ENCODE data around the gene FBLN1.

Gene FBLN1

DNA sequence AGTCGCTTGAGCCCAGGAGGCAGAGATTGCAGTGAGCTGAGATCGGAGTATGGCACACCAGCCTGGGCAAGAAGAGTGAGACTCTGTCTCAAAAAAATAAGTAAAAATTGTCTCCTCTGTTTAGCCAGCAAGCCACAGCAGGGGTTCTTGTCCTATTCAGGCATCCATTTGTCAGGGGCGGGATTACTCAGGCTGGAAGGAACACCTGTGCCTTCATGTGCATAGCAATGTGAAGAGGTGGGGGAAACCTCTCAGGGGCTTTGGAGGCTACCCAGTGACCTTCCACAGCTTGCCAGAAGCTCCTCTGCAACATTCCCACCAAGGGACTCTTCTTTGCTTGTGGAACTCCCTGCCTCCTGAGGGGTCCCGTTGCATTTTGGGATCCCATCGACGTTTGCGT is 63.3 kb downstream of the FBLN1 start:
- H2AFZ ChIP-seq, result no peak overlapping the region
- TF ChIP-seq CTCF (IDR thresholded peaks at IDR 0.05), result no peak
- H3K9me3 ChIP-seq (ENCODE audit: control insufficient read depth, low read length), result no peaks in the 10 kb centered on the region
- H3K36me3 ChIP-seq (ENCODE audit: control insufficient read depth, insufficient read depth, low read length), result no peaks in the 10 kb centered on the region
- no peaks in the 10 kb centered on the region for H3K79me2 ChIP-seq
- H3K27me3 ChIP-seq (ENCODE audit: control insufficient read depth, insufficient read depth, low read length), result no peaks in the 10 kb centered on the region
- no peak overlapping the region for H3K4me3 ChIP-seq (ENCODE audit: low read depth, low read length)
- no peak overlapping the region for H3K9ac ChIP-seq
- H3K4me1 ChIP-seq, result no peaks in the 10 kb centered on the region
- no peak overlapping the region for H3K4me2 ChIP-seq (ENCODE audit: low read length)
- no peak overlapping the region for H3K27ac ChIP-seq

DNA sequence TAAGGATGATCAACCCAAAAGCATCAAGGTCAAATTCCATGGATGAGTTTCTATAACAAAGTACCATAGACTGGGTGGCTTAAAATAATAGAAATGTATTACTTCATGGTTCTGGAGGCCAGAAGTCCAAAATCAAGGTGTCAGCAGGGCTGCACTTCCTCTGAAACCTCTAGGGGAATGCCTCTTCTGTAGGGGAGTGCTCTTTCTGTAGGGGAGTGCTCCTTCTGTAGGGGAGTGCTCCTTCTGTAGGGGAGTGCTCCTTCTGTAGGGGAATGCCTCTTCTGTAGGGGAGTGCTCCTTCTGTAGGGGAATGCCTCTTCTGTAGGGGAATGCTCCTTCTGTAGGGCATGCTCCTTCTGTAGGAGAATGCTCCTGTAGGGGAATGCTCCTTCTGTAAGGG is 65.5 kb downstream of the FBLN1 start:
- H3K4me3 ChIP-seq (ENCODE audit: low read depth, low read length), result no peak overlapping the region
- no peak overlapping the region for H3K9ac ChIP-seq
- no peaks in the 10 kb centered on the region for H3K79me2 ChIP-seq
- H3K27ac ChIP-seq, result no peak overlapping the region
- H2AFZ ChIP-seq, result no peak overlapping the region
- H3K27me3 ChIP-seq (ENCODE audit: control insufficient read depth, insufficient read depth, low read length), result no peaks in the 10 kb centered on the region
- no peaks in the 10 kb centered on the region for H3K4me1 ChIP-seq
- H3K36me3 ChIP-seq (ENCODE audit: control insufficient read depth, insufficient read depth, low read length), result no peaks in the 10 kb centered on the region
- TF ChIP-seq CTCF (IDR thresholded peaks at IDR 0.05), result no peak
- H3K4me2 ChIP-seq (ENCODE audit: low read length), result no peak overlapping the region
- H3K9me3 ChIP-seq (ENCODE audit: control insufficient read depth, low read length), result no peaks in the 10 kb centered on the region

DNA sequence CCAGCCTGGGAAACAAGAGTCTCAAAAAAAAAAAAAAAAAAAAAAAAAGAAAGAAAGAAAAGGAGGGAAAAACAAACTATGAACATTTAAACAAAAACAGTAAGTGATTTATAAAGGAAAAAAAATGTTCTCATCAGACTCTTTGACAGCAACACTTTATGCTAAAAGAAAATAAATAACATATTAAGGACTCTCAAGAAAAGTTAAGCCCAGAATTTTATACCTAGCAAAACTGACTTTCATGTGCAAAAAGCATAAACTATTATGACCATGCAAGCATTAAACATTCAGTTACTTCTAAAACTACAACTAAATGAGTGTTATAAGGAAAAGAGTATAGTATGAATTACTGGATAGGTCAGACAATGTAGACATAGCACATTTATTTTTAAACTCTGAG is 68.4 kb downstream of the FBLN1 start:
- Histone ChIP-seq H3K4me1 (no peaks in the 10 kb centered on the region), H3K9me3 (ENCODE audit: control insufficient read depth, low read length) (no peaks in the 10 kb centered on the region), H3K4me3 (ENCODE audit: low read depth, low read length) (no peak overlapping the region), H2AFZ (no peak overlapping the region), H3K4me2 (ENCODE audit: low read length) (no peak overlapping the region), H3K36me3 (ENCODE audit: control insufficient read depth, insufficient read depth, low read length) (no peaks in the 10 kb centered on the region), H3K27ac (no peak overlapping the region), H3K79me2 (no peaks in the 10 kb centered on the region), H3K9ac (no peak overlapping the region), H3K27me3 (ENCODE audit: control insufficient read depth, insufficient read depth, low read length) (no peaks in the 10 kb centered on the region)
- TF ChIP-seq CTCF (IDR thresholded peaks at IDR 0.05), result no peak

DNA sequence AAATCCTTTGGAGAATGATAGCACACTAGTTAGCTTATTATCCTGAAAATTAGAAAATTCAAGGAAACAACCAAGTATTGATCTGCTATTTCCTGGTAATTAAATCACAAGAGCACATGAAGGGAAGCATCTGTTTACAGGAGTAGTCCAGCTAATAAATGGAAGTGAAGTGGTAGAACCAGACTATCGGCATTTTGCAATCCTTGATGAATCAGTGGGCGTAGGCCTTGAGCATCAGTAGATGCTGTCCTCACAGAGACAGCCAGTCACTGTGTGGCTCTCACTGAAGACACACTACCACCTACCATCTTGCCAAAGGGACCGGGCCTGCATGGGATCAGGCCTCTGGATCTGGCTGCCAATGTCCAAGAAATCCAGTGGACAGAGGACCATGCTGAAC is 69.8 kb downstream of the FBLN1 start:
- H3K36me3 ChIP-seq (ENCODE audit: control insufficient read depth, insufficient read depth, low read length), result no peaks in the 10 kb centered on the region
- no peak overlapping the region for H3K9ac ChIP-seq
- no peaks in the 10 kb centered on the region for H3K4me1 ChIP-seq
- H3K4me3 ChIP-seq (ENCODE audit: low read depth, low read length), result no peak overlapping the region
- no peak overlapping the region for H2AFZ ChIP-seq
- H3K79me2 ChIP-seq, result no peaks in the 10 kb centered on the region
- H3K27ac ChIP-seq, result no peak overlapping the region
- no peaks in the 10 kb centered on the region for H3K27me3 ChIP-seq (ENCODE audit: control insufficient read depth, insufficient read depth, low read length)
- TF ChIP-seq CTCF (IDR thresholded peaks at IDR 0.05), result no peak
- no peaks in the 10 kb centered on the region for H3K9me3 ChIP-seq (ENCODE audit: control insufficient read depth, low read length)
- no peak overlapping the region for H3K4me2 ChIP-seq (ENCODE audit: low read length)

- no peaks in the 10 kb centered on the region for H3K36me3 ChIP-seq (ENCODE audit: control insufficient read depth, insufficient read depth, low read length)
- no peaks in the 10 kb centered on the region for H3K9me3 ChIP-seq (ENCODE audit: control insufficient read depth, low read length)
These were observed 71.5 kb downstream of the FBLN1 start for GRCh38 chr22:45574069-45574703.

More at GRCh38 chr22:45574069-45574703, 71.5 kb downstream of the FBLN1 start:
- no peaks in the 10 kb centered on the region for H3K27me3 ChIP-seq (ENCODE audit: control insufficient read depth, insufficient read depth, low read length)
- H3K9ac ChIP-seq, result no peak overlapping the region
- no peak for TF ChIP-seq CTCF (IDR thresholded peaks at IDR 0.05)
- H3K4me2 ChIP-seq (ENCODE audit: low read length), result no peak overlapping the region
- H3K4me1 ChIP-seq, result no peaks in the 10 kb centered on the region
- no peaks in the 10 kb centered on the region for H3K79me2 ChIP-seq
- no peak overlapping the region for H3K27ac ChIP-seq
- no peak overlapping the region for H3K4me3 ChIP-seq (ENCODE audit: low read depth, low read length)
- H2AFZ ChIP-seq, result no peak overlapping the region
